ENCODE data around the gene PLXND1. TPM values are rescaled to one million over a fixed set of nuclear protein-coding genes. Genes with fewer than 3 reads are reported as not detected.
A peak's percentile ranks its signal among the peaks of the same experiment; 100 is the strongest.

PLXND1 gene
- total RNA-seq, 1 donor from 2014 or later, result 56.9 TPM

GRCh38 chr3:129626744-129627349, 20.4 kb upstream of the PLXND1 start:
- peaks cover 39% of the 10 kb centered on the region for H3K4me1 Mint-ChIP-seq (ENCODE audit: unreplicated experiment)
- DNase-seq (ENCODE audit: extremely low spot score, unreplicated experiment), result peak; percentile 78

DNA sequence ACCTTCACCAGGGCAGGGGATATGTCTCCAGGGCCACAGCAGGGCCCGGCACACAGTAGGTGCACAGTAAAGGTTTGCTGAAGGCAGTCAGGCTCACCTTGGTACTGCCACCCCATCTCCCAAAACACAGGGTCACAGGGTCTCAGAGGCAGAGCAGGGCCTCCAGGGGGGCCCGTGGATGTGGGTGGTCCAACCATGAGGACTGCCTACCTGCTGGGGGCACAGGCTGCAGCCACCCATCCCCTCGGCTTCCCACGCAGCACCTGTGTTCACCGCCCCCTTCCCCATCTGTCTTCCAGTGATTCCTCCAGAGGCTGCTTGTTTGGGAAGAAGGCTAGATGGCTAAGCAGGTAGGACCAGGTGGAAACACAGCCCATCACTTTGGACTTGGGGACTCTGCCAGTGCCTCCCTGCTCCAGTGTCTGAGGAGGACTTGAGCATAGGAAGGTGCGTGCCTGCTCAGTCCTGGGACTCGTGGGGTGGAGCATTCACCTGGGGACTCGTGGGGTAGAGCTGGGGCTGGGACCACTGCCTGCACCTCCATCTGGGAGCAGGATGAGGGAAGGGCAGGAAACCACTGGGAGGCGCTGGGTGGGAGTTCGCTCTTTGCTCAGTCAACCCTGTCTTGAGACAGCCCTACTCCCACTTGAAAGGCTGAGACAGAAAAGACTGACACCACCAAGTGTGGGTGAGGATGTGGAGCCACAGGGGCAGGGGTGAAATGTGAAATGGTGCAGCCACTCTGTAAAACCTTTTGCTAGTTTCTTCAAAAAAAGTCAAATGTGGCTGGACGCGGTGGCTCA, 18.8 kb upstream of the PLXND1 start:
- peak overlapping the region; percentile 88 for H3K27ac Mint-ChIP-seq
- peak overlapping the region; percentile 47 for H3K4me3 Mint-ChIP-seq
- peaks cover 45% of the 10 kb centered on the region for H3K4me1 Mint-ChIP-seq (ENCODE audit: unreplicated experiment)
- no peak for TF ChIP-seq CTCF (conservative IDR thresholded peaks at IDR 0.05)
- H3K36me3 Mint-ChIP-seq, result peaks cover 3% of the 10 kb centered on the region
- DNase-seq (ENCODE audit: extremely low spot score, unreplicated experiment), result no peak
- H3K27me3 Mint-ChIP-seq, result peaks cover 3% of the 10 kb centered on the region
- H3K9me3 Mint-ChIP-seq, result no peaks in the 10 kb centered on the region

More at GRCh38 chr3:129626744-129627349, 20.4 kb upstream of the PLXND1 start:
- H3K27me3 Mint-ChIP-seq, result peaks cover 3% of the 10 kb centered on the region
- peak; percentile 38 for TF ChIP-seq CTCF (conservative IDR thresholded peaks at IDR 0.05)
- H3K27ac Mint-ChIP-seq, result peak overlapping the region; percentile 93
- H3K36me3 Mint-ChIP-seq, result peaks cover 3% of the 10 kb centered on the region
- no peaks in the 10 kb centered on the region for H3K9me3 Mint-ChIP-seq
- H3K4me3 Mint-ChIP-seq, result peak overlapping the region; percentile 92

DNA sequence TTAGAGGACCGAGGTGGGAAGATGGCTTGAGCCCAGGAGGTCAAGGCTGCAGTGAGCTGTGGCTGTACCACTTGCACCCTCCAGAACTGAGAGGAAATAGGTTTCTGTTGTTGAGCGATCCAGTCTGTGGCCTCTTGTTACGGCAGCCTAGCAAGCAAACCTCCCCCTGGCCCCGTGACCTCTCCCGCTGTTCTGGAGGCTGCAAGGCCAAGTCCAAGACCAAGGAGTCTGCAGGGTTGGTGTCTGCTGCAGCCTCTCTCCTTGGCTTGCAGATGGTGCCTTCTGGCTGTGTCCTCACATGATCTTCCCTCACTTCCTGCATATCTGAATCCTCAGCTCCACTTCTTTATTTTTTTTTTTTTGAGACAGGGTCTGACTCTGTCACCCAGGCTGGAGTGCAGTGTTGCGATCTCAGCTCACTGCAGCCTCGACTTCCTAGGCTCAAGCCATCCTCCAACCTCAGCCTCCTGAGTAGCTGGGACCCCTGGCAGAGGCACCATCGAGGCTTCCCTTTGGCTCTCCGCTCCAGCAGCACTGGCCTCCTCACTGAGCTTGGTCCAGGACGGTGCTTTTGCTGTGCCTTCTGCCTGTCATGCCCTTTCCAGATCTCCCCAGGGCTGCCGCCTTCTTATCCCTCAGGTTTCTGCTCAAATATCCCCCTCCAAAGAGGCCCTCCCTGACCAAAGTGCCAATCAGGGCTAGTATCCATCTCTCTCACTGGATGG, 18.0 kb upstream of the PLXND1 start:
- no peak overlapping the region for H3K4me3 Mint-ChIP-seq
- no peak for DNase-seq (ENCODE audit: extremely low spot score, unreplicated experiment)
- no peak for TF ChIP-seq CTCF (conservative IDR thresholded peaks at IDR 0.05)
- H3K36me3 Mint-ChIP-seq, result peaks cover 3% of the 10 kb centered on the region
- H3K27ac Mint-ChIP-seq, result no peak overlapping the region
- H3K27me3 Mint-ChIP-seq, result peaks cover 3% of the 10 kb centered on the region
- peaks cover 45% of the 10 kb centered on the region for H3K4me1 Mint-ChIP-seq (ENCODE audit: unreplicated experiment)
- H3K9me3 Mint-ChIP-seq, result no peaks in the 10 kb centered on the region

GRCh38 chr3:129623447-129624118, 17.1 kb upstream of the PLXND1 start:
- DNase-seq (ENCODE audit: extremely low spot score, unreplicated experiment), result no peak
- H3K27me3 Mint-ChIP-seq, result peaks cover 3% of the 10 kb centered on the region
- no peak for TF ChIP-seq CTCF (conservative IDR thresholded peaks at IDR 0.05)
- peak overlapping the region; percentile 34 for H3K27ac Mint-ChIP-seq
- peaks cover 48% of the 10 kb centered on the region for H3K4me1 Mint-ChIP-seq (ENCODE audit: unreplicated experiment)
- H3K9me3 Mint-ChIP-seq, result no peaks in the 10 kb centered on the region
- H3K36me3 Mint-ChIP-seq, result peaks cover 3% of the 10 kb centered on the region
- no peak overlapping the region for H3K4me3 Mint-ChIP-seq

GRCh38 chr3:129622933-129623332, 16.5 kb upstream of the PLXND1 start:
- Mint-ChIP-seq H3K9me3 (no peaks in the 10 kb centered on the region), H3K4me1 (ENCODE audit: unreplicated experiment) (peaks cover 48% of the 10 kb centered on the region)

More at GRCh38 chr3:129622933-129623332, 16.5 kb upstream of the PLXND1 start:
- no peak for TF ChIP-seq CTCF (conservative IDR thresholded peaks at IDR 0.05)
- H3K36me3 Mint-ChIP-seq, result no peaks in the 10 kb centered on the region
- H3K27ac Mint-ChIP-seq, result peak overlapping the region; percentile 72
- no peaks in the 10 kb centered on the region for H3K27me3 Mint-ChIP-seq
- H3K4me3 Mint-ChIP-seq, result peak overlapping the region; percentile 45
- no peak for DNase-seq (ENCODE audit: extremely low spot score, unreplicated experiment)
